NT2/D1 (cell line): Measurements from ENCODE around the gene SCIMP.

Experiments used
- DNase-seq: peaks from one replicate; pipeline ENCODE4 v3.0.0-alpha.2; 2011; ENCODE audit warnings: low read depth, low spot score
- H3K27me3 ChIP-seq: 2 replicates; pipeline ENCODE4 v1.6.0; 2011; ENCODE audit warnings: mild to moderate bottlenecking; ENCODE audit not compliant: insufficient read length, insufficient read depth
- H3K36me3 ChIP-seq: 2 replicates; pipeline ENCODE4 v1.6.1; 2011; ENCODE audit warnings: mild to moderate bottlenecking, low read length, mixed read lengths; ENCODE audit not compliant: insufficient read depth, insufficient read length
- H3K4me1 ChIP-seq: 2 replicates; pipeline ENCODE4 v1.5.1; 2011; ENCODE audit not compliant: insufficient read depth, insufficient read length
- H3K4me3 ChIP-seq: 2 replicates; pipeline ENCODE4 v1.5.1; 2011; ENCODE audit warnings: low read depth; ENCODE audit not compliant: insufficient read length
- H3K9ac ChIP-seq: 2 replicates; pipeline ENCODE4 v1.6.0; 2011; ENCODE audit warnings: low read depth; ENCODE audit not compliant: insufficient read length
- H3K9me3 ChIP-seq: 2 replicates; pipeline ENCODE4 v1.5.1; 2011; ENCODE audit warnings: mild to moderate bottlenecking, low read length; ENCODE audit not compliant: insufficient read depth
- SUZ12 ChIP-seq: IDR thresholded peaks from 2 replicates; pipeline ENCODE4 v1.6.1; 2011; ENCODE audit not compliant: insufficient read length, insufficient read depth; ENCODE audit errors: extremely low read depth
- YY1 ChIP-seq: IDR thresholded peaks from 2 replicates; pipeline ENCODE4 v1.6.1; 2011; ENCODE audit not compliant: insufficient read length, insufficient read depth
- ZNF274 ChIP-seq: IDR thresholded peaks from 2 replicates; pipeline ENCODE4 v1.6.1; 2011; ENCODE audit warnings: mild to moderate bottlenecking, low read depth, low read length

The SCIMP gene

DNA sequence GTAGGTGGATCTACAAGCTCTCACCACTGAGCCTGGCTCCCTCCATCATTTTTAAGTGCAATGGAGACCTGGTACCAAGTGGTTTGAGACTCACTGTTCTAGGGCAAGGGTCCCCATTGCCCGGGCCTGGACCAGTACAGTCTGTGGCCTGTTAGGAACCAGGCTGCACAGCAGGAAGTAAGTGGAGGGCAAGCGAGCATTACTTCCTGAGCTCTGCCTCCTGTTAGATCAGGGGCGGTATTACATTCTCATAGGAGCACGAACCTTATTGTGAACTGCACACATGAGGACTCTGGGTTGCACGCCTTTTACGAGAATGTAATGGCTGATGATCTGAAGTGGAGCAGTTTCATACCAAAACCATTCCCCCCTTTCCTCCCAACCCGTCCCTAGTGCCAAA, 36.2 kb downstream of the SCIMP start:
- no peaks in the 10 kb centered on the region for H3K9me3 ChIP-seq
- H3K9ac ChIP-seq = no peak overlapping the region
- H3K36me3 ChIP-seq = peaks cover 7% of the 10 kb centered on the region
- no peaks in the 10 kb centered on the region for H3K27me3 ChIP-seq
- no peak for DNase-seq
- no peak overlapping the region for H3K4me3 ChIP-seq
- H3K4me1 ChIP-seq = peaks cover 1% of the 10 kb centered on the region
- no peak for TF ChIP-seq SUZ12
- no peak for TF ChIP-seq YY1
- no peak for TF ChIP-seq ZNF274

DNA sequence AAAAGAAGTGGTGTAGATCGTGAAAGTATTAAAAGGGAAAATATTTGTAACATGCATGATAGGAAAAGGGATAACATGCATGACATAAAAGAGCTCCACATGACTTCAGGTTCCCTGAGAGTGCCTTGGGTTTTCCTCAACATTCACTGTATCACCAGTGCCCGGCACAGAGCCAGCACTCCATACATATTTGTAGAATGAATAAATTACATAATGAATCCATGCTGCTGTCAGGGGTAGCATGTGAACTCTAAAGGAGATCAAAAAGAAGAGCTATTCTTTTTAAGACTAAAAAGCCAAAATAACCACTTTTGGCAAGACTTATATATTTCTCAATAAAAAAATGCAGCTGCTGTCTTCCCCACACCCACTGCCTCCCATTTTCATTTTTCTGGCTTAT, 40.3 kb downstream of the SCIMP start:
- Histone ChIP-seq H3K36me3 (peaks cover 20% of the 10 kb centered on the region), H3K9me3 (peaks cover 17% of the 10 kb centered on the region), H3K27me3 (no peaks in the 10 kb centered on the region), H3K4me3 (no peak overlapping the region), H3K9ac (no peak overlapping the region), H3K4me1 (no peaks in the 10 kb centered on the region)
- DNase-seq = no peak
- TF ChIP-seq YY1 = no peak
- TF ChIP-seq SUZ12 = no peak
- no peak for TF ChIP-seq ZNF274

DNA sequence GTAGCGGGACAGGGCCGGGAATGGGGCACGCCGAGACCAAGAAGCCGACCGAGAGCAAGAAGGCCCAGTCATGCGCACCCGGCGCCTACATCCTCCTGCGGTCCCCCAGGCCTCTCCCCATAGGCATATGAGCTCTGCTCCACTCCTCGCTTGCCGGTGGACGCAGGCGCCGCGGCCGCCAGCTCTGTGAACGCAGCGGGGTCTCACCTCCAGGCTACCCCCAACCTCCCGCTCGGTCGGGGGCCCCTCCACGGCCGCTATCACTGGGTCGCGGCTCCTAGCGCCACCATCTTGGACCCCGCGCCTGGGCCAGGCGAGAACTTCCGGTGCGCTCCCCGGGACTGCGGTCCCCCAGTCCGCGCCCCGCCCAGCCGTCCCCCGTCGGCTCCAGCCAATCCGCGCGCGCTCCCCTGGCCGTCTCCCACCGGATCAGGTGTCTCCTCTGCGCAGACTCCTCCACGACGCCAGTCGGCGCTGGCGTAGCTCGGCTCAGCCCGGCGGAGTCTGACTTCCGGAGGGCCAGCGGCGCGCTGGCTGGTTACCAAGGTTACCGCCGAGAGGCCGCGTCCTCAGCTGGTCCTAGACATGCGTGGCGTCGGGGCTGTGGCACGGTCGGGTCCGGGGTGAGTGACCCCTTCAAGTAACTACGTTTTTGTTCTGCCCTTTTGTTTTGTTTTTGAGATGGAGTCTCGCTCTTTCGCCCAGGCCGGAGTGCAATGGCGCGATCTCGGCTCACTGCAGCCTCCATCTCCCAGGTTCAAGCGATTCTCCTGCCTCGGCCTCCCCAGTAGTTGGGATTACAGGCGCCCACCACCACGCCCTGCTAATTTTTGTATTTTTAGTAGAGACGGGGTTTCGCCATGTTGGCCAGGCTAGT, 42.9 kb downstream of the SCIMP start, which contains the start of gene ZNF594:
ZNF594 (minus strand) TSS at position 328 of the 877 bp plus-strand sequence. CDS start 7,612 bp downstream, outside the sequence.
- Histone ChIP-seq H3K9ac (peak within 1 kb of the TSS; percentile 94), H3K27me3 (no peaks in the 10 kb centered on the region), H3K4me1 (no peaks in the 10 kb centered on the region), H3K36me3 (peaks cover 37% of the 10 kb centered on the region), H3K4me3 (peak within 1 kb of the TSS; percentile 90), H3K9me3 (peaks cover 42% of the 10 kb centered on the region)
- TF ChIP-seq YY1 (peak; percentile 48), ZNF274 (no peak), SUZ12 (no peak)
- DNase-seq = peak; percentile 92

DNA sequence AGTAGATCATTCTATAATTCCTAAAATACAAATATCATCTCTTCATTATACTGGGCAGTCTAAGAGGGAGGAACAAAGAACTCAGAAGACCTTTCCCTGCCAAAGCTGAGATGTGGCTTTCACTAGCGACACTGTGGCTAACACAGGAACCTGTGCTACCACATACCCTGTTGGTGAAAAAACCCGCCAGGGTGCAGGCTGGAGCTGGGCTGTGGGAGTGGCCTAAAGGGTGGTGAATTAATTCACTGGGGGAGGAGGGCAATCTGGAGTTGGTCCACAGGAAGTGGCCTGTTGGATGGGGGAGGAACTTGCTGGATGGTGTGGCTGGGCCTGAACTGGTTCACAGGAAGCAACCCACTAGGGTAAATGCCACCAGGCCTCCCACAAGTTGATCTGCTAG, 50.4 kb downstream of the SCIMP start:
- no peak for DNase-seq
- no peak overlapping the region for H3K9ac ChIP-seq
- no peak for TF ChIP-seq YY1
- TF ChIP-seq SUZ12 = no peak
- no peak for TF ChIP-seq ZNF274
- H3K27me3 ChIP-seq = no peaks in the 10 kb centered on the region
- peaks cover 69% of the 10 kb centered on the region for H3K36me3 ChIP-seq
- peaks cover 100% of the 10 kb centered on the region for H3K9me3 ChIP-seq
- H3K4me1 ChIP-seq = no peaks in the 10 kb centered on the region
- H3K4me3 ChIP-seq = no peak overlapping the region

DNA sequence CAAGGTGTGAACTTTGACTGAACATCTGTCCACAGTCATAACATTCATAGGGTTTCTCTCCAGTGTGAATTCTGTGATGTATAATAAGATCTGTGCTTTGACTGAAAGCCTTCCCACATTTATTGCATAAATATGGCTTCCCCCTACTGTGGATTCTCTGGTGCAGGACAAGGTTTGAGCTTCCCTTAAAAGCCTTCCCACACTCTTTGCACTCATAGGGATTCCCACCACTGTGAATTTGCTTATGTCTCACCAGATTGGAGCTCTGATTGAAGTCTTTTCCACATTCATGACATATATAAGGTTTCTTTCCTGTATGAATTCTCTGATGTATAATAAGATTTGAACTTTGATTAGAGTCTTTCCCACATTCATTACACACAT, 51.3 kb downstream of the SCIMP start:
- peaks cover 100% of the 10 kb centered on the region for H3K9me3 ChIP-seq

DNA sequence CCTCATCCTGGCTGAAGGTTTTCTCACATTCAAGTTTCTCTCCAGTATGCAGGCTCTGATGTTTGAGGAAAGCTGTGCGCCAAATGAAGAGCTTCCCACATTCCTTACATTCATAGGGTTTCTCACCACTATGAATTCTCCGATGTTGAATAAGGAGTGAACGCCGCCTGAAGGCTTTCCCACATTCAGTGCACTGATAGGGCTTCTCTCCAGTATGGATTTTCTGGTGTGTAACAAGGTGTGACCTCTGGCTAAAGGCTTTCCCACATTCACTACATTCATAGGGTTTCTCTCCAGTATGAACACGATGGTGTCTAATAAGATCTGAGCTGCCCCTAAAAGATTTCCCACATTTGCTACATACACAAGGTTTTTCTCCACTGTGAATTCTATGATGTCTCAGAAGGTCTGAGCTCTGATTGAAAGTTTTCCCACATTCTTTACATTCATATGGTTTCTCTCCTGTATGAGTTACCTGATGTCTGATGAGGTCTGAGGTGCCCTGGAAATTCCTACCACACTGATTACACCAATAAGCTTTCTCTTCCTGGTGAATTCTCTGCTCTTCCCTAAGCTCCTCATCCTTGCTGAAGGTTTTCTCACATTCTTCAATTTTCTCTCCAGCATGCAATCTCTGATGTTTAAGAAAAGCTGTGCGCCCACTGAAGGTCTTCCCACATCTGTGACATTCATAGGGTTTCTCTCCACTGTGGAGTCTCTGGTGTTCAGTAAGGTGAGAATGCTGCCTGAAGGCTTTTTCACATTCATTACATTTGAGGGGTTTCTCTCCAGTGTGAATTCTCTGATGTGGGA, 51.9 kb downstream of the SCIMP start:
- Histone ChIP-seq H3K27me3 (no peaks in the 10 kb centered on the region), H3K9me3 (peaks cover 99% of the 10 kb centered on the region), H3K4me1 (no peaks in the 10 kb centered on the region), H3K9ac (no peak overlapping the region), H3K4me3 (no peak overlapping the region), H3K36me3 (peaks cover 68% of the 10 kb centered on the region)
- no peak for DNase-seq
- TF ChIP-seq SUZ12 (no peak), YY1 (no peak), ZNF274 (no peak)

More for the DNA sequence above, 51.3 kb downstream of the SCIMP start:
- Histone ChIP-seq H3K27me3 (no peaks in the 10 kb centered on the region), H3K36me3 (peaks cover 72% of the 10 kb centered on the region), H3K4me1 (no peaks in the 10 kb centered on the region), H3K9ac (no peak overlapping the region), H3K4me3 (no peak overlapping the region)
- no peak for DNase-seq
- TF ChIP-seq ZNF274 (peak; percentile 78), YY1 (no peak)

DNA sequence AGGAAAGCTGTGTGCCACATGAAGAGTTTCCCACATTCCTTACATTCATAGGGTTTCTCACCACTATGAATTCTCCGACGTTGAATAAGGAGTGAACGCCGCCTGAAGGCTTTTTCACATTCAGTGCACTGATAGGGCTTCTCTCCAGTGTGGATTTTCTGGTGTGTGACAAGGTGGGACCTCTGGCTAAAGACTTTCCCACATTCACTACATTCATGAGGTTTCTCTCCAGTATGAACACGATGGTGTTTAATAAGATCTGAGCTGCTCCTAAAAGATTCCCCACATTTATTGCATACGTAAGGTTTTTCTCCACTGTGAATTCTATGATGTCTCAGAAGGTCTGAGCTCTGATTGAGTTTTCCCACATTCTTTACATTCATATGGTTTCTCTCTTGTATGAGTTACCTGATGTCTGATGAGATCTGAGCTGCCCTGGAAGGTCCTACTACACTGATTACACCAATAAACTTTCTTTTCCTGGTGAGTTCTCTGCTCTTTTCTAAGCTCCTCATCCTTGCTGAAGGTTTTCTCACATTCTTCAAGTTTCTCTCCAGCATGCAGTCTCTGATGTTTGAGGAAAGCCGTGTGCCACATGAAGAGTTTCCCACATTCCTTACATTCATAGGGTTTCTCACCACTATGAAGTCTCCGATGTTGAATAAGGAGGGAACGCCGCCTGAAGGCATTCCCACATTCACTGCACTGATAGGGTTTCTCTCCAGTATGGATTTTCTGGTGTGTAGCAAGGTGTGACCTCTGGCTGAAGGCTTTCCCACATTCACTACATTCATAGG, 53.0 kb downstream of the SCIMP start:
- H3K4me3 ChIP-seq = no peak overlapping the region

More for the DNA sequence above, 53.0 kb downstream of the SCIMP start:
- no peaks in the 10 kb centered on the region for H3K27me3 ChIP-seq
- no peak overlapping the region for H3K9ac ChIP-seq
- H3K9me3 ChIP-seq = peaks cover 94% of the 10 kb centered on the region
- no peak for TF ChIP-seq SUZ12
- no peak for TF ChIP-seq YY1
- TF ChIP-seq ZNF274 = no peak
- peaks cover 57% of the 10 kb centered on the region for H3K36me3 ChIP-seq
- no peaks in the 10 kb centered on the region for H3K4me1 ChIP-seq
- DNase-seq = no peak
